ENCODE data around the gene FAM177A1. TPM values are rescaled to one million over a fixed set of nuclear protein-coding genes. Genes with fewer than 3 reads are reported as not detected.
A peak's percentile ranks its signal among the peaks of the same experiment; 100 is the strongest.

Gene FAM177A1
- total and polyA plus RNA-seq, 10 of the 15 experiments (the other 5 are each of a cell fraction or from before 2014, with no cell fraction given), result 5.3 to 38.6 (median 20.7) TPM

DNA sequence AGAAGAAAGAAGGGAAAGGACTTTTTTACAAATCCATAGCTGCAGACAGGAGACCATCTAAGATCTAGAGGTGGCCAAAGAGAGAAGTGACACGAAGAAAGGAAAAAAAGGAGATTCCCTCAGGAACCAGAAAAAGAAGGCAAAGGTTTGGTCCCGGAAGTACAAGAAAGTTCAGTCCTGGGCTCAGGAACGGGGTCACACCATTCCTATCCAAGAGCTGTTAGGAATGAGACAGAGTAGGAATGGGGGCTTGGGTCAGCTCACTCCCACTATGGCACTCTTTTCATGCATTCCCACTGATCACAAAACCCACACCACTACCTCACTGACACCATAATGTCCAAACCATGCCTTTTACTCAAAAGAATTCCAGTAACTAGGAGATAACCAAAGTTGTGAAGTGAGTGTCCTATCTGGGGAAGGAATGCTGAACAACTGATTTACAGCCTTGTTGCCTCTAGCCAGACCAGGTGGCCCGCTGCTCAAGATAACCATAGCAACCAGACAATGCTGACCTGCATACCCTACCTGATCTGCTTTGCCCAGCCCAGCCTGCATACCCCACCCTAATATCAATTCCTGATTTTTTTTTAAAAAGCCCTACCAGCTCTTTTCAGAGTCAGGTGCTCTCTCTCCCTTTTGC is 67.4 kb downstream of the FAM177A1 start:
- Histone ChIP-seq H3K79me2 (ENCODE audit: control insufficient read depth, insufficient read depth, low read length) (no peaks in the 10 kb centered on the region; the same call in 1 of the 2 replicates), H3K4me1 (ENCODE audit: control insufficient read depth, insufficient read depth, low read length) (no peaks in the 10 kb centered on the region), H3K27me3 (replicated peaks in 1 of 2; ENCODE audit: control insufficient read depth in 2 of 2, insufficient read depth in 2 of 2, low read length in 1 of 2) (no peaks in the 10 kb centered on the region), H3K4me3 (no peak overlapping the region), H4K20me1 (ENCODE audit: control insufficient read depth, insufficient read depth) (no peaks in the 10 kb centered on the region), H3K36me3 (ENCODE audit: control insufficient read depth in 2 of 2, insufficient read depth in 2 of 2, low read length in 1 of 2) (peaks cover 0 to 11% of the 10 kb centered on the region in 2 experiments; a peak in 3 of 4 replicates), H3K4me2 (ENCODE audit: control insufficient read depth, insufficient read depth) (no peak overlapping the region), H3K27ac (ENCODE audit: control insufficient read depth, insufficient read depth) (no peak overlapping the region), H3K9ac (ENCODE audit: control insufficient read depth, insufficient read depth, low read length) (no peak overlapping the region), H2AFZ (ENCODE audit: control insufficient read depth, low read depth, low read length) (no peak overlapping the region), H3K9me3 (replicated peaks; ENCODE audit: control insufficient read depth, insufficient read depth, low read length) (no peaks in the 10 kb centered on the region; the same call in 2 of the 3 replicates)
- TF ChIP-seq FOXK2 (IDR thresholded peaks at IDR 0.05) (0 out of 2 replicates have a peak, but pooled peaks have one; percentile 16), LARP7 (IDR thresholded peaks at IDR 0.05) (no peak)
- intact Hi-C loops (cut with micrococcal nuclease; ENCODE audit: unreplicated experiment) (no loop called here), in situ Hi-C loops (cut with MboI) (no loop called here)
- DNase-seq (ENCODE audit: low read depth, low spot score), result no peak
- WGBS (ENCODE audit: insufficient coverage, insufficient replicate concordance, low lambda C conversion rate, missing lambda C conversion rate), result 88% methylated on average over 4 of the region's 4 CpGs
- ChIA-PET CTCF (interaction anchor here (0.6 kb wide), 1 partner anchor 29 kb away, joined by 3 read pairs; no protein-coding TSS in a partner anchor), POLR2A (interaction anchor here (0.6 to 0.9 kb wide), 2 partner anchors 11 to 236 kb away, joined by 4 read pairs; no protein-coding TSS in a partner anchor), RAD21 (ENCODE audit: unreplicated experiment) (no interaction called here), SMC1A (ENCODE audit: uncharacterized antibody, unreplicated experiment) (interaction anchor here (0.7 kb wide), 1 partner anchor 32 kb away, joined by 3 read pairs; no protein-coding TSS in a partner anchor)
- FAIRE-seq, result no peak
- BruUV-seq (replicated peaks), result no TSS peak
- no peak for ATAC-seq

DNA sequence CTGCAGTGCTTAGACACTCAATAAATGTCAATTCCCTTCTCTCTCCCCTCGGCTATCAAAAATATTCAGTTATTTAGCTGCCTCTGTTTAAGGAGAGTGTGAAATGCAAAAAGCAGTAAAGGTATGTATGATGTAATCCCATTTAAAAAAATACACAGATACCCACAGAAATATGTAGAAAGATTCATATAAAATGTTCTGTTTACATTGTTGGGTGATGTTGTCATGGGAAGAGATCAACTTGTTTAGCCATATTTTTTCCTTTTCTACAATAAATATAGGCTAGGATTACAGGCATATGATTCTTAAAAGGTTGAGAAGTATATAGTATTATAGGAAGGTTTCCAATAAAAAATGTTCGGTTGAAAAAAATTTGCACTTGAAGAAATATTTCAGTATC is 68.0 kb downstream of the FAM177A1 start:
- no peak overlapping the region for H2AFZ ChIP-seq (ENCODE audit: control insufficient read depth, low read depth, low read length)
- no TSS peak for BruUV-seq (replicated peaks)
- in situ Hi-C loops (cut with MboI) (no loop called here), intact Hi-C loops (cut with micrococcal nuclease; ENCODE audit: unreplicated experiment) (no loop called here)
- ChIA-PET POLR2A (no interaction called here), SMC1A (ENCODE audit: uncharacterized antibody, unreplicated experiment) (no interaction called here), CTCF (interaction anchor here (1.0 to 1.6 kb wide), 2 partner anchors 27 to 291 kb away, joined by 3 to 4 read pairs; no protein-coding TSS in a partner anchor), RAD21 (ENCODE audit: unreplicated experiment) (no interaction called here)
- no peak for ATAC-seq
- H3K4me2 ChIP-seq (ENCODE audit: control insufficient read depth, insufficient read depth), result no peak overlapping the region
- H4K20me1 ChIP-seq (ENCODE audit: control insufficient read depth, insufficient read depth), result no peaks in the 10 kb centered on the region
- no peaks in the 10 kb centered on the region; the same call in 2 of the 3 replicates for H3K9me3 ChIP-seq (replicated peaks; ENCODE audit: control insufficient read depth, insufficient read depth, low read length)
- H3K4me3 ChIP-seq, result no peak overlapping the region
- WGBS (ENCODE audit: insufficient coverage, insufficient replicate concordance, low lambda C conversion rate, missing lambda C conversion rate), result 95% methylated on average over 2 of the region's 2 CpGs
- H3K36me3 ChIP-seq (ENCODE audit: control insufficient read depth in 2 of 2, insufficient read depth in 2 of 2, low read length in 1 of 2), result peaks cover 0 to 11% of the 10 kb centered on the region in 2 experiments; a peak in 3 of 4 replicates
- H3K27ac ChIP-seq (ENCODE audit: control insufficient read depth, insufficient read depth), result no peak overlapping the region
- no peak for TF ChIP-seq NFYA (IDR thresholded peaks at IDR 0.05; ENCODE audit: borderline replicate concordance, low read depth, low read length)
- TF ChIP-seq, protein P1, sequence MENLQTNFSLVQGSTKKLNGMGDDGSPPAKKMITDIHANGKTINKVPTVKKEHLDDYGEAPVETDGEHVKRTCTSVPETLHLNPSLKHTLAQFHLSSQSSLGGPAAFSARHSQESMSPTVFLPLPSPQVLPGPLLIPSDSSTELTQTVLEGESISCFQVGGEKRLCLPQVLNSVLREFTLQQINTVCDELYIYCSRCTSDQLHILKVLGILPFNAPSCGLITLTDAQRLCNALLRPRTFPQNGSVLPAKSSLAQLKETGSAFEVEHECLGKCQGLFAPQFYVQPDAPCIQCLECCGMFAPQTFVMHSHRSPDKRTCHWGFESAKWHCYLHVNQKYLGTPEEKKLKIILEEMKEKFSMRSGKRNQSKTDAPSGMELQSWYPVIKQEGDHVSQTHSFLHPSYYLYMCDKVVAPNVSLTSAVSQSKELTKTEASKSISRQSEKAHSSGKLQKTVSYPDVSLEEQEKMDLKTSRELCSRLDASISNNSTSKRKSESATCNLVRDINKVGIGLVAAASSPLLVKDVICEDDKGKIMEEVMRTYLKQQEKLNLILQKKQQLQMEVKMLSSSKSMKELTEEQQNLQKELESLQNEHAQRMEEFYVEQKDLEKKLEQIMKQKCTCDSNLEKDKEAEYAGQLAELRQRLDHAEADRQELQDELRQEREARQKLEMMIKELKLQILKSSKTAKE (IDR thresholded peaks at IDR 0.05; ENCODE audit: low read depth, poor library complexity, severe bottlenecking), result no peak
- TF ChIP-seq, protein P2, sequence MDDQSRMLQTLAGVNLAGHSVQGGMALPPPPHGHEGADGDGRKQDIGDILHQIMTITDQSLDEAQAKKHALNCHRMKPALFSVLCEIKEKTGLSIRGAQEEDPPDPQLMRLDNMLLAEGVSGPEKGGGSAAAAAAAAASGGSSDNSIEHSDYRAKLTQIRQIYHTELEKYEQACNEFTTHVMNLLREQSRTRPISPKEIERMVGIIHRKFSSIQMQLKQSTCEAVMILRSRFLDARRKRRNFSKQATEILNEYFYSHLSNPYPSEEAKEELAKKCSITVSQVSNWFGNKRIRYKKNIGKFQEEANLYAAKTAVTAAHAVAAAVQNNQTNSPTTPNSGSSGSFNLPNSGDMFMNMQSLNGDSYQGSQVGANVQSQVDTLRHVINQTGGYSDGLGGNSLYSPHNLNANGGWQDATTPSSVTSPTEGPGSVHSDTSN (IDR thresholded peaks at IDR 0.05; ENCODE audit: insufficient replicate concordance, low read depth, low read length), result no peak
- no peak for TF ChIP-seq CREM (IDR thresholded peaks at IDR 0.05; ENCODE audit: low read depth)
- TF ChIP-seq, protein P3, sequence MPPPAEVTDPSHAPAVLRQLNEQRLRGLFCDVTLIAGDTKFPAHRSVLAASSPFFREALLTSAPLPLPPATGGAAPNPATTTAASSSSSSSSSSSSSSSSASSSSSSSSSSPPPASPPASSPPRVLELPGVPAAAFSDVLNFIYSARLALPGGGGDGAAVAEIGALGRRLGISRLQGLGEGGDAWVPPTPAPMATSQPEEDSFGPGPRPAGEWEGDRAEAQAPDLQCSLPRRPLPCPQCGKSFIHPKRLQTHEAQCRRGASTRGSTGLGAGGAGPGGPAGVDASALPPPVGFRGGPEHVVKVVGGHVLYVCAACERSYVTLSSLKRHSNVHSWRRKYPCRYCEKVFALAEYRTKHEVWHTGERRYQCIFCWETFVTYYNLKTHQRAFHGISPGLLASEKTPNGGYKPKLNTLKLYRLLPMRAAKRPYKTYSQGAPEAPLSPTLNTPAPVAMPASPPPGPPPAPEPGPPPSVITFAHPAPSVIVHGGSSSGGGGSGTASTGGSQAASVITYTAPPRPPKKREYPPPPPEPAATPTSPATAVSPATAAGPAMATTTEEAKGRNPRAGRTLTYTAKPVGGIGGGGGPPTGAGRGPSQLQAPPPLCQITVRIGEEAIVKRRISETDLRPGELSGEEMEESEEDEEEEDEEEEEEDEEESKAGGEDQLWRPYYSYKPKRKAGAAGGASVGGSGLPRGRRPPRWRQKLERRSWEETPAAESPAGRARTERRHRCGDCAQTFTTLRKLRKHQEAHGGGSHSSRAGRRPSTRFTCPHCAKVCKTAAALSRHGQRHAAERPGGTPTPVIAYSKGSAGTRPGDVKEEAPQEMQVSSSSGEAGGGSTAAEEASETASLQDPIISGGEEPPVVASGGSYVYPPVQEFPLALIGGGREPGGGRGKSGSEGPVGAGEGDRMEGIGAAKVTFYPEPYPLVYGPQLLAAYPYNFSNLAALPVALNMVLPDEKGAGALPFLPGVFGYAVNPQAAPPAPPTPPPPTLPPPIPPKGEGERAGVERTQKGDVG (CRISPR knock-in tag; IDR thresholded peaks at IDR 0.05), result no peak
- TF ChIP-seq NFYB (IDR thresholded peaks at IDR 0.05; ENCODE audit: insufficient read depth, low read depth, low read length), result no peak
- no peaks in the 10 kb centered on the region; the same call in 1 of the 2 replicates for H3K79me2 ChIP-seq (ENCODE audit: control insufficient read depth, insufficient read depth, low read length)
- no peaks in the 10 kb centered on the region for H3K4me1 ChIP-seq (ENCODE audit: control insufficient read depth, insufficient read depth, low read length)
- FAIRE-seq, result no peak
- H3K9ac ChIP-seq (ENCODE audit: control insufficient read depth, insufficient read depth, low read length), result no peak overlapping the region
- no peaks in the 10 kb centered on the region for H3K27me3 ChIP-seq (replicated peaks in 1 of 2; ENCODE audit: control insufficient read depth in 2 of 2, insufficient read depth in 2 of 2, low read length in 1 of 2)
- no peak for DNase-seq (ENCODE audit: low read depth, low spot score)

All from GM12878 (cell line).